Measurements from ENCODE around the gene ACKR3. TPM values are rescaled to one million over a fixed set of nuclear protein-coding genes. Genes with fewer than 3 reads are reported as not detected.

ACKR3 gene
- total and polyA plus RNA-seq, 10 of the 15 experiments (the other 5 are each of a cell fraction or from before 2014, with no cell fraction given): 3.0 to 154 (median 6.4) TPM

DNA sequence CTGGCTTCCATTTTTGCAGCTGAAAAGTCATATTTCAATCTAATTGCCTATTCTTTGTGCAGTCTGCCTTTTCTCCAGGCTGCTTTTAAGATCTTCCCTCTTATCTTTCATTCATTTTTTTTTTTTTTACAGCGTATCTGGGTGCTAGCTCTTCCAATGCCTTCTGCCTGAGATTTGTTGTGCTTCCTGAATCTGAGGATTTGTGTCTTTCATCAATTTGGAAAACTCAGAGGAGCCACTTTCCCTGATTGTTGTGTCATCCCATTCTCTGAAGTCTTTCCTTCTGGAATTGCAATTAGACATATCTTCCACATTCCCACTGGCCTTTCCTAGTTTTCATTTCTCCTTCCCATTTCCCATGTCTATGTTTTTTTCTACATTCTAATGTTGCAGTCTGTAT is 21.9 kb upstream of the ACKR3 start (continued):
- TF ChIP-seq PRDM15 (CRISPR knock-in tag; IDR thresholded peaks at IDR 0.05): no peak

GRCh38 chr2:236548179-236548921 is 21.3 kb upstream of the ACKR3 start:
- ChIA-PET POLR2A (interaction anchor here (1.0 to 3.9 kb wide), 4 partner anchors 10 to 19 kb away, joined by 3 to 31 read pairs (median 4); no protein-coding TSS in a partner anchor), SMC1A (ENCODE audit: uncharacterized antibody, unreplicated experiment) (interaction anchor here (2.6 to 9.0 kb wide), 6 partner anchors 11 to 35 kb away, joined by 6 to 111 read pairs (median 43); partner anchors contain the start of gene ACKR3), RAD21 (ENCODE audit: unreplicated experiment) (interaction anchor here (0.7 to 5.0 kb wide), 6 partner anchors 11 to 511 kb away, joined by 3 to 68 read pairs (median 7); partner anchors contain the start of gene ACKR3), CTCF (interaction anchor here (0.8 to 8.5 kb wide), 7 partner anchors 10 to 35 kb away, joined by 3 to 57 read pairs (median 5); partner anchors contain the start of gene ACKR3)
- Histone ChIP-seq H2AFZ (ENCODE audit: control insufficient read depth, low read depth, low read length) (no peak overlapping the region), H3K9ac (ENCODE audit: control insufficient read depth, insufficient read depth, low read length) (no peak overlapping the region), H4K20me1 (ENCODE audit: control insufficient read depth, insufficient read depth) (no peaks in the 10 kb centered on the region), H3K9me3 (replicated peaks; ENCODE audit: control insufficient read depth, insufficient read depth, low read length) (peaks cover 2% of the 10 kb centered on the region; the same call in 1 of the 3 replicates), H3K4me3 (no peak overlapping the region), H3K4me1 (ENCODE audit: control insufficient read depth, insufficient read depth, low read length) (peaks cover 78% of the 10 kb centered on the region), H3K4me2 (ENCODE audit: control insufficient read depth, insufficient read depth) (no peak overlapping the region), H3K79me2 (ENCODE audit: control insufficient read depth, insufficient read depth, low read length) (no peaks in the 10 kb centered on the region; the same call in 1 of the 2 replicates), H3K27me3 (replicated peaks in 1 of 2; ENCODE audit: control insufficient read depth in 2 of 2, insufficient read depth in 2 of 2, low read length in 1 of 2) (no peaks in the 10 kb centered on the region), H3K27ac (ENCODE audit: control insufficient read depth, insufficient read depth) (no peak overlapping the region), H3K36me3 (ENCODE audit: control insufficient read depth in 2 of 2, insufficient read depth in 2 of 2, low read length in 1 of 2) (no peaks in the 10 kb centered on the region)
- WGBS (ENCODE audit: insufficient coverage, insufficient replicate concordance, low lambda C conversion rate, missing lambda C conversion rate): 94% methylated on average over 5 of the region's 5 CpGs
- no peak for TF ChIP-seq MEF2A (IDR thresholded peaks at IDR 0.05; ENCODE audit: insufficient read depth, low read depth, low read length)
- no peak for TF ChIP-seq MTA3 (IDR thresholded peaks at IDR 0.05; ENCODE audit: borderline replicate concordance, low read length)
- TF ChIP-seq, protein P1, sequence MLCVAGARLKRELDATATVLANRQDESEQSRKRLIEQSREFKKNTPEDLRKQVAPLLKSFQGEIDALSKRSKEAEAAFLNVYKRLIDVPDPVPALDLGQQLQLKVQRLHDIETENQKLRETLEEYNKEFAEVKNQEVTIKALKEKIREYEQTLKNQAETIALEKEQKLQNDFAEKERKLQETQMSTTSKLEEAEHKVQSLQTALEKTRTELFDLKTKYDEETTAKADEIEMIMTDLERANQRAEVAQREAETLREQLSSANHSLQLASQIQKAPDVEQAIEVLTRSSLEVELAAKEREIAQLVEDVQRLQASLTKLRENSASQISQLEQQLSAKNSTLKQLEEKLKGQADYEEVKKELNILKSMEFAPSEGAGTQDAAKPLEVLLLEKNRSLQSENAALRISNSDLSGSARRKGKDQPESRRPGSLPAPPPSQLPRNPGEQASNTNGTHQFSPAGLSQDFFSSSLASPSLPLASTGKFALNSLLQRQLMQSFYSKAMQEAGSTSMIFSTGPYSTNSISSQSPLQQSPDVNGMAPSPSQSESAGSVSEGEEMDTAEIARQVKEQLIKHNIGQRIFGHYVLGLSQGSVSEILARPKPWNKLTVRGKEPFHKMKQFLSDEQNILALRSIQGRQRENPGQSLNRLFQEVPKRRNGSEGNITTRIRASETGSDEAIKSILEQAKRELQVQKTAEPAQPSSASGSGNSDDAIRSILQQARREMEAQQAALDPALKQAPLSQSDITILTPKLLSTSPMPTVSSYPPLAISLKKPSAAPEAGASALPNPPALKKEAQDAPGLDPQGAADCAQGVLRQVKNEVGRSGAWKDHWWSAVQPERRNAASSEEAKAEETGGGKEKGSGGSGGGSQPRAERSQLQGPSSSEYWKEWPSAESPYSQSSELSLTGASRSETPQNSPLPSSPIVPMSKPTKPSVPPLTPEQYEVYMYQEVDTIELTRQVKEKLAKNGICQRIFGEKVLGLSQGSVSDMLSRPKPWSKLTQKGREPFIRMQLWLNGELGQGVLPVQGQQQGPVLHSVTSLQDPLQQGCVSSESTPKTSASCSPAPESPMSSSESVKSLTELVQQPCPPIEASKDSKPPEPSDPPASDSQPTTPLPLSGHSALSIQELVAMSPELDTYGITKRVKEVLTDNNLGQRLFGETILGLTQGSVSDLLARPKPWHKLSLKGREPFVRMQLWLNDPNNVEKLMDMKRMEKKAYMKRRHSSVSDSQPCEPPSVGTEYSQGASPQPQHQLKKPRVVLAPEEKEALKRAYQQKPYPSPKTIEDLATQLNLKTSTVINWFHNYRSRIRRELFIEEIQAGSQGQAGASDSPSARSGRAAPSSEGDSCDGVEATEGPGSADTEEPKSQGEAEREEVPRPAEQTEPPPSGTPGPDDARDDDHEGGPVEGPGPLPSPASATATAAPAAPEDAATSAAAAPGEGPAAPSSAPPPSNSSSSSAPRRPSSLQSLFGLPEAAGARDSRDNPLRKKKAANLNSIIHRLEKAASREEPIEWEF (IDR thresholded peaks at IDR 0.05; ENCODE audit: insufficient replicate concordance, low read depth, low read length): no peak
- TF ChIP-seq MYB (IDR thresholded peaks at IDR 0.05; ENCODE audit: borderline replicate concordance, low read depth, low read length): no peak
- TF ChIP-seq FOXK2 (IDR thresholded peaks at IDR 0.05): no peak
- no peak for TF ChIP-seq NR2C1 (IDR thresholded peaks at IDR 0.05)
- in situ Hi-C loops (cut with MboI) (no loop called here), intact Hi-C loops (cut with micrococcal nuclease; ENCODE audit: unreplicated experiment) (loop anchor here (10.0 kb wide), 1 partner anchor 1146 kb away; no protein-coding TSS in a partner anchor)
- DNase-seq (ENCODE audit: low read depth, low spot score) (no peak), FAIRE-seq (no peak), ATAC-seq (no peak)
- no TSS peak for BruUV-seq (replicated peaks)
